ENCODE results near the gene PRAMEF13.
"Not testable (repeated sequence)": the region's sequence is repeated elsewhere in the genome, so short reads cannot be mapped to it uniquely, and the experiment has no call there.

Gene PRAMEF13

GRCh38 chr1:13201309-13201708 is at the start of gene PRAMEF13:
PRAMEF13 (minus strand) TSS chr1:13201409; CDS start chr1:13199589, 1,820 bp downstream.
- DNase-seq (ENCODE audit: low read depth, low spot score): not testable (repeated sequence)

- DNase-seq (ENCODE audit: low read depth, low spot score): not testable (repeated sequence)
Measured at GRCh38 chr1:13247122-13247521, 45.9 kb upstream of the PRAMEF13 start.

- DNase-seq (ENCODE audit: low read depth, low spot score): not testable (repeated sequence)
Measured at GRCh38 chr1:13246554-13246871, 45.3 kb upstream of the PRAMEF13 start.

GRCh38 chr1:13245841-13246553 is 44.8 kb upstream of the PRAMEF13 start:
- DNase-seq (ENCODE audit: low read depth, low spot score): not testable (repeated sequence)

GRCh38 chr1:13243536-13244263 is 42.5 kb upstream of the PRAMEF13 start:
- not testable (repeated sequence) for DNase-seq (ENCODE audit: low read depth, low spot score)

GRCh38 chr1:13239633-13240032 is 38.4 kb upstream of the PRAMEF13 start:
- DNase-seq (ENCODE audit: low read depth, low spot score): not testable (repeated sequence)

- DNase-seq (ENCODE audit: low read depth, low spot score): not testable (repeated sequence)
Measured at GRCh38 chr1:13237572-13237971, 36.4 kb upstream of the PRAMEF13 start.

- DNase-seq (ENCODE audit: low read depth, low spot score): not testable (repeated sequence)
Measured at GRCh38 chr1:13234057-13234456, 32.8 kb upstream of the PRAMEF13 start.

GRCh38 chr1:13232056-13232455 is 30.8 kb upstream of the PRAMEF13 start:
- not testable (repeated sequence) for DNase-seq (ENCODE audit: low read depth, low spot score)

- DNase-seq (ENCODE audit: low read depth, low spot score): not testable (repeated sequence)
Measured at GRCh38 chr1:13231061-13231750, 30.0 kb upstream of the PRAMEF13 start.

- not testable (repeated sequence) for DNase-seq (ENCODE audit: low read depth, low spot score)
Measured at GRCh38 chr1:13230601-13231000, 29.4 kb upstream of the PRAMEF13 start.

GRCh38 chr1:13230096-13230495 is 28.9 kb upstream of the PRAMEF13 start:
- not testable (repeated sequence) for DNase-seq (ENCODE audit: low read depth, low spot score)

GRCh38 chr1:13228343-13228781 is 27.2 kb upstream of the PRAMEF13 start:
- DNase-seq (ENCODE audit: low read depth, low spot score): peak; percentile 25

GRCh38 chr1:13227271-13228055 is 26.3 kb upstream of the PRAMEF13 start:
- DNase-seq (ENCODE audit: low read depth, low spot score): not testable (repeated sequence)

- not testable (repeated sequence) for DNase-seq (ENCODE audit: low read depth, low spot score)
Measured at GRCh38 chr1:13225675-13226204, 24.5 kb upstream of the PRAMEF13 start, which contains the start of gene PRAMEF18. PRAMEF18 (minus strand) TSS chr1:13226154; CDS start chr1:13226106, 48 bp downstream.

GRCh38 chr1:13224480-13225060 is 23.4 kb upstream of the PRAMEF13 start:
- DNase-seq (ENCODE audit: low read depth, low spot score): no peak

GRCh38 chr1:13222788-13223187 is 21.6 kb upstream of the PRAMEF13 start:
- not testable (repeated sequence) for DNase-seq (ENCODE audit: low read depth, low spot score)

GRCh38 chr1:13219203-13219602 is 18.0 kb upstream of the PRAMEF13 start:
- not testable (repeated sequence) for DNase-seq (ENCODE audit: low read depth, low spot score)

- not testable (repeated sequence) for DNase-seq (ENCODE audit: low read depth, low spot score)
Measured at GRCh38 chr1:13216619-13217018, 15.4 kb upstream of the PRAMEF13 start.

- not testable (repeated sequence) for DNase-seq (ENCODE audit: low read depth, low spot score)
Measured at GRCh38 chr1:13208712-13209111, 7.5 kb upstream of the PRAMEF13 start.

- not testable (repeated sequence) for DNase-seq (ENCODE audit: low read depth, low spot score)
Measured at GRCh38 chr1:13171548-13171947, 29.7 kb downstream of the PRAMEF13 start, which contains the start of gene PRAMEF9. PRAMEF9 (plus strand) TSS chr1:13171848; CDS start chr1:13175281, 3,433 bp downstream.
